Smooth muscle cell (in vitro differentiated cells): ENCODE measurements around the gene SPATA13. TPM values are rescaled to one million over a fixed set of nuclear protein-coding genes. Genes with fewer than 3 reads are reported as not detected.

Experiments used
- DNase-seq: peaks from one replicate; lab custom pipeline; 2025; ENCODE audit not compliant: unreplicated experiment; lab: John Stamatoyannopoulos, UW
- H2AFZ ChIP-seq: fragments of 200-600 bp; sonication (generic); 2 replicates; pipeline ENCODE4 v1.6.0; 2016; ENCODE audit warnings: antibody characterized with exemption, low read depth, mild to moderate bottlenecking
- H3F3A ChIP-seq: fragments of 200-600 bp; sonication (generic); 2 replicates; pipeline ENCODE4 v1.6.0; 2017; ENCODE audit warnings: antibody characterized with exemption, low read depth
- H3K27ac ChIP-seq: fragments of 200-600 bp; sonication (generic); 2 replicates; pipeline ENCODE4 v1.5.1; 2016; ENCODE audit warnings: low read depth, mild to moderate bottlenecking
- H3K27me3 ChIP-seq: fragments of 200-600 bp; sonication (generic); 2 replicates; pipeline ENCODE4 v1.6.1; 2016; ENCODE audit warnings: low read depth, mild to moderate bottlenecking
- H3K36me3 ChIP-seq: fragments of 200-600 bp; sonication (generic); 2 replicates; pipeline ENCODE4 v1.5.1; 2016; ENCODE audit warnings: low read depth
- H3K4me1 ChIP-seq: fragments of 200-600 bp; sonication (generic); 2 replicates; pipeline ENCODE4 v1.5.1; 2016; ENCODE audit warnings: low read depth
- H3K4me2 ChIP-seq: fragments of 200-600 bp; sonication (generic); 2 replicates; pipeline ENCODE4 v1.6.0; 2016; ENCODE audit warnings: mild to moderate bottlenecking
- H3K4me3 ChIP-seq: fragments of 200-600 bp; sonication (generic); 2 replicates; pipeline ENCODE4 v1.5.1; 2016; ENCODE audit warnings: mild to moderate bottlenecking
- H3K79me2 ChIP-seq: fragments of 200-600 bp; sonication (generic); 2 replicates; pipeline ENCODE4 v1.6.0; 2016; ENCODE audit warnings: low read depth, mild to moderate bottlenecking
- H3K9ac ChIP-seq: fragments of 200-600 bp; sonication (generic); 2 replicates; pipeline ENCODE4 v1.6.0; 2016; ENCODE audit warnings: low read depth
- H3K9me3 ChIP-seq: fragments of 200-600 bp; sonication (generic); replicated peaks from 2 replicates; pipeline ENCODE4 v1.5.1; 2016; ENCODE audit warnings: low read depth
- H4K20me1 ChIP-seq: fragments of 200-600 bp; sonication (generic); 2 replicates; pipeline ENCODE4 v1.6.0; 2016; ENCODE audit warnings: low read depth
- WGBS: methylation state at CpG from one replicate; pipeline ENCODE4 v1.1.7; 2016; ENCODE audit warnings: low lambda C conversion rate; 5-methylcytosine and 5-hydroxymethylcytosine counted together
- polyA plus RNA-seq: library from polyadenylated mRNA; unstranded; fragments of >200 nt; fragmentation: Nextera tagmentation; extraction: Ambion mirVana; gene quantifications from 2 replicates; pipeline ENCODE4 v1.2.1, GENCODE V29; 2016
- total RNA-seq: library from RNA; depleted of rRNA; stranded (reverse); fragments of >200 nt; gene quantifications from 2 replicates; pipeline ENCODE4 v1.2.3, GENCODE V29; 2014
- TF ChIP-seq, protein P1 (sequence below): fragments of 200-600 bp; sonication (generic); IDR thresholded peaks from 2 replicates; pipeline ENCODE4 v1.5.1; 2017; ENCODE audit warnings: borderline replicate concordance, mild to moderate bottlenecking, antibody characterized with exemption; ENCODE audit not compliant: insufficient read depth, poor library complexity, severe bottlenecking

Gene SPATA13
- total and polyA plus RNA-seq, 2 experiments from 2014 or later: 7.1 to 16.6 TPM

DNA sequence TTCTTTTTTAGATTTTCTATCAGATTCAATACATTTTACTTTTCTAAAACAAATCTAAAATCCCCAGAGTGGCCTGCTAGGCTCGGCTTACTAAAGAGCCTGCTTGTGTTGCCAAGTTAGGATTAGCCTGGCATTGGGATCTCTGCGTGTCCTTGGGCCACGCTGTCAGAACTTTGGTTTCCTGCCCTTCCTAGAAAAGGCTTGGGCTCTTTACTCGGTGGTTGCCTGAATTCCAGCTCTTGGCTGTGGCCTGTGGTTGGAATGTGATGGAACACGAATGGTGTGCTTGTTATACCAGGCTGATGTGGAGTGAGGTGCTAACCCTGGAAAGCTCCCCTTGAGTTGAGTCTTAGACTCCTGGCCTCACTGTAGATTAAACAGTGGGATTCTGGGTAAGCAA, 8.5 kb downstream of the SPATA13 start:
- Histone ChIP-seq H3K4me1 (peaks cover 12% of the 10 kb centered on the region), H3K79me2 (no peaks in the 10 kb centered on the region), H3K27me3 (no peaks in the 10 kb centered on the region), H3K9ac (no peak overlapping the region), H3K4me2 (no peak overlapping the region), H3K4me3 (no peak overlapping the region), H3K27ac (no peak overlapping the region), H4K20me1 (no peaks in the 10 kb centered on the region), H3K9me3 (no peaks in the 10 kb centered on the region), H2AFZ (no peak overlapping the region), H3F3A (no peaks in the 10 kb centered on the region), H3K36me3 (no peaks in the 10 kb centered on the region)
- WGBS: 82% methylated on average over 5 of the region's 5 CpGs
- no peak for DNase-seq
- TF ChIP-seq, protein P1, sequence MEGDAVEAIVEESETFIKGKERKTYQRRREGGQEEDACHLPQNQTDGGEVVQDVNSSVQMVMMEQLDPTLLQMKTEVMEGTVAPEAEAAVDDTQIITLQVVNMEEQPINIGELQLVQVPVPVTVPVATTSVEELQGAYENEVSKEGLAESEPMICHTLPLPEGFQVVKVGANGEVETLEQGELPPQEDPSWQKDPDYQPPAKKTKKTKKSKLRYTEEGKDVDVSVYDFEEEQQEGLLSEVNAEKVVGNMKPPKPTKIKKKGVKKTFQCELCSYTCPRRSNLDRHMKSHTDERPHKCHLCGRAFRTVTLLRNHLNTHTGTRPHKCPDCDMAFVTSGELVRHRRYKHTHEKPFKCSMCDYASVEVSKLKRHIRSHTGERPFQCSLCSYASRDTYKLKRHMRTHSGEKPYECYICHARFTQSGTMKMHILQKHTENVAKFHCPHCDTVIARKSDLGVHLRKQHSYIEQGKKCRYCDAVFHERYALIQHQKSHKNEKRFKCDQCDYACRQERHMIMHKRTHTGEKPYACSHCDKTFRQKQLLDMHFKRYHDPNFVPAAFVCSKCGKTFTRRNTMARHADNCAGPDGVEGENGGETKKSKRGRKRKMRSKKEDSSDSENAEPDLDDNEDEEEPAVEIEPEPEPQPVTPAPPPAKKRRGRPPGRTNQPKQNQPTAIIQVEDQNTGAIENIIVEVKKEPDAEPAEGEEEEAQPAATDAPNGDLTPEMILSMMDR: no peak

- Histone ChIP-seq H3K9ac (no peak overlapping the region), H4K20me1 (no peaks in the 10 kb centered on the region), H3K4me1 (peaks cover 12% of the 10 kb centered on the region), H2AFZ (no peak overlapping the region), H3K79me2 (no peaks in the 10 kb centered on the region), H3K36me3 (no peaks in the 10 kb centered on the region), H3F3A (no peaks in the 10 kb centered on the region), H3K4me3 (no peak overlapping the region), H3K9me3 (no peaks in the 10 kb centered on the region), H3K27ac (no peak overlapping the region), H3K27me3 (no peaks in the 10 kb centered on the region), H3K4me2 (no peak overlapping the region)
- TF ChIP-seq, protein P1: no peak
- DNase-seq: no peak
- WGBS: 83% methylated on average over 4 of the region's 4 CpGs
Measured at GRCh38 chr13:24172071-24172470, 11.6 kb downstream of the SPATA13 start.

DNA sequence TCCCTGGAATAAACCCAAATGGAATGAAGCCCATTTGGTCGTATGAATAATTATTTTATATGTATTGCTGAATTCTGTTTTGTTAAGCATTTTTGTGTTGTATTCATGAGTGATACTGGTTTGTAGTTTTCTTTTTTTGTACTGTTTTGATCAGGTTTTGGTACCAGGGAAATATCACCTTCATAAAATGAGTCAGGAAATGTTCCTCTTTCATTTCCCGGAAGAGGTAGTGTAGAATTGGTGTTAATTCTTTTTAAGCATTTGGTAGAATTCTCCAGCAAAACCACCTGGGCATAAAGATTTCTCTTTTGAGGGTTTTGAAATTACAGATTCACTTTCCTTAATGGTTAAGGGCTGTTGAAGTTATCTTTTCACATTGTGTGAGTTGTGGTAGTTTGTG, 13.3 kb downstream of the SPATA13 start:
- TF ChIP-seq, protein P1: no peak
- H3K4me1 ChIP-seq: peaks cover 2% of the 10 kb centered on the region
- no peaks in the 10 kb centered on the region for H4K20me1 ChIP-seq
- H3K27me3 ChIP-seq: no peaks in the 10 kb centered on the region
- H3F3A ChIP-seq: no peaks in the 10 kb centered on the region
- WGBS: 96% methylated on average over 2 of the region's 2 CpGs
- H3K4me2 ChIP-seq: no peak overlapping the region
- H3K9me3 ChIP-seq: no peaks in the 10 kb centered on the region
- H3K27ac ChIP-seq: no peak overlapping the region
- no peak for DNase-seq
- H2AFZ ChIP-seq: no peak overlapping the region
- no peak overlapping the region for H3K9ac ChIP-seq
- no peak overlapping the region for H3K4me3 ChIP-seq
- no peaks in the 10 kb centered on the region for H3K79me2 ChIP-seq
- H3K36me3 ChIP-seq: no peaks in the 10 kb centered on the region

- no peak overlapping the region for H3K4me2 ChIP-seq
- no peaks in the 10 kb centered on the region for H4K20me1 ChIP-seq
- H3K9me3 ChIP-seq: no peaks in the 10 kb centered on the region
- H3K36me3 ChIP-seq: no peaks in the 10 kb centered on the region
- no peak overlapping the region for H3K4me3 ChIP-seq
- no peaks in the 10 kb centered on the region for H3F3A ChIP-seq
- H3K4me1 ChIP-seq: no peaks in the 10 kb centered on the region
- no peak for DNase-seq
- TF ChIP-seq, protein P1: no peak
- no peak overlapping the region for H2AFZ ChIP-seq
- no peaks in the 10 kb centered on the region for H3K27me3 ChIP-seq
- no peak overlapping the region for H3K27ac ChIP-seq
- no peaks in the 10 kb centered on the region for H3K79me2 ChIP-seq
- no peak overlapping the region for H3K9ac ChIP-seq
- 94% methylated on average over 4 of the region's 4 CpGs for WGBS
Measured at GRCh38 chr13:24175847-24176246, 15.3 kb downstream of the SPATA13 start.
